Right lobe of liver (tissue), 6 donors: Measurements from ENCODE around the gene PLSCR1. TPM values are rescaled to one million over a fixed set of nuclear protein-coding genes. Genes with fewer than 3 reads are reported as not detected.

Source experiments
- ATAC-seq, 4 donors: fragments of 200-7000 bp; cut with Tn5 transposase; one replicate each; pipeline ENCODE4 v1.9.1; 2020; ENCODE audit warnings: mild to moderate bottlenecking in 4 of 4, moderate library complexity in 4 of 4
- DNase-seq, 3 donors: peaks; one replicate each; pipeline ENCODE4 v3.0.0-alpha.2; 2020
- H3K27ac ChIP-seq, 3 donors: fragments of 200-600 bp; one replicate each; pipeline ENCODE4 v1.8.0; 2022
- H3K27me3 ChIP-seq, 2 donors: fragments of 200-600 bp; one replicate each; pipeline ENCODE4 v1.8.0; 2022
- H3K36me3 ChIP-seq, 4 donors: fragments of 200-600 bp; sonication (generic) in 1 of 4; one replicate each; pipeline versions ENCODE4 v1.5.1 to v1.8.0; 2017 to 2022; ENCODE audit warnings: control low read depth in 1 of 4
- H3K4me1 ChIP-seq, 4 donors: fragments of 200-600 bp; sonication (generic) in 1 of 4; one replicate each; pipeline versions ENCODE4 v1.5.1 to v1.8.0; 2017 to 2022; ENCODE audit warnings: control low read depth in 1 of 4
- H3K4me3 ChIP-seq, 3 donors: fragments of 200-600 bp; one replicate each; pipeline ENCODE4 v1.8.0; 2022
- H3K9me3 ChIP-seq, 4 donors: fragments of 200-600 bp; sonication (generic) in 1 of 4; one replicate each; pipeline versions ENCODE4 v1.5.1 to v1.8.0; 2017 to 2022; ENCODE audit warnings: control low read depth in 1 of 4
- POLR2A ChIP-seq: fragments of 450-650 bp; IDR thresholded peaks from one replicate; pipeline ENCODE4 v1.6.1; 2017; ENCODE audit warnings: antibody characterized with exemption, mild to moderate bottlenecking
- WGBS: methylation state at CpG from one replicate; pipeline ENCODE4 v1.1.6; 2018; ENCODE audit warnings: low coverage, low lambda C conversion rate; ENCODE audit not compliant: insufficient coverage; ENCODE audit errors: missing lambda C conversion rate; 5-methylcytosine and 5-hydroxymethylcytosine counted together
- intact Hi-C, 2 donors: fragments of 100-400 bp; cut with DNase I; formaldehyde crosslinking; loops; one replicate each; pipeline versions ENCODE4 v1.11.2 to v1.14.1; 2022
- total RNA-seq, 6 experiments: library from RNA; depleted of rRNA in 2 of 6; stranded (reverse); fragments of >200 nt in 2 of 6; fragmentation: NEBNext Ultra II Directional in 3 of 6; extraction: Animal tissue kit (Norgen Biotek cat#: 25700) in 3 of 6; gene quantifications; one replicate each; pipeline versions ENCODE4 v1.1.0 to v1.2.4, GENCODE V29; 2016 to 2023
- TF ChIP-seq, protein P1 (sequence below), 4 donors: fragments of 200-600 bp in 3 of 4; fragments of 450-650 bp in 1 of 4; IDR thresholded peaks; one replicate each; pipeline versions ENCODE4 v1.5.1 to v1.8.0; 2016 to 2022; ENCODE audit warnings: antibody characterized with exemption in 4 of 4, mild to moderate bottlenecking in 2 of 4
- donor health status: DM: no; HTN: yes; CAD: no.
- donor health status: DM: no; HTN: no; CAD: no.
- donor health status: DM: no; HTN: no; CAD: no.
- donor health status: DM: no; HTN: yes; CAD: no.
- donor health status: DM: no; HTN: yes; CAD: no.

PLSCR1 gene
- total RNA-seq, 6 experiments from 2014 or later, result 15.1 to 83.8 (median 44.9) TPM

DNA sequence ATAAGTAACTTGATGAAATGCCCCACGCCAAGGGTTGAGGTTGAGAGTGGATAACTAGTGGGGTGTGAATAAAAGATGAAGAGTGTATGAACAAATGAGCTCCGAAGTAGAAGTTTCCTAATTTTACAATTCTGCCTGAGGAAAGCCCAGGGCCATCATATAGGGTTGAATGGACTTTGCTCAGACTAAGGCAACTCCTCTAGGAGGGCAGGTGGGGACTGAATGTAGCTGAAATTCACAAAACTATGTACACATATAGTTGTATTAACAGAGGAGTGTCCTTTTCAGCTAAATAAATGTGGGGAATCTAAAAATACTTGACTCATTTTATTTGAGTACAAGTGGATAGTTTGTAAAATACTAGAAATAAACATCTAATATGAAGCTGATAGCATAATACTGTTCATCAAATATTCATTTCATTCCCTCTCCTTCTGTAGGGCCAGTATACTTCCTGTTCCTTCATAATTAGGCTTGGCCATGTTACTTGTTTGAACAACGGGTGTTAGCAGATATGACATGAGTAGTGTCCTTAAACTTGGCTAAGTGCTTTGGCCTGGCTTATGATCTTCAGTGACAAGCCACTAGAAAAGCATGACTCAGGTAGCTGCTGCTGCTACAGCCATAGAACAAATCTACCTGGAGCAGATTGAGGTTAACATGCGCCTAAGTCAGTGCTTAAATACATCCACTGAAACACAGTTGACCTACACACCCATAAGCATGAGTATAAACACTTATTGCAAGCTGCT, 26.5 kb downstream of the PLSCR1 start:
- TF ChIP-seq, protein P1, sequence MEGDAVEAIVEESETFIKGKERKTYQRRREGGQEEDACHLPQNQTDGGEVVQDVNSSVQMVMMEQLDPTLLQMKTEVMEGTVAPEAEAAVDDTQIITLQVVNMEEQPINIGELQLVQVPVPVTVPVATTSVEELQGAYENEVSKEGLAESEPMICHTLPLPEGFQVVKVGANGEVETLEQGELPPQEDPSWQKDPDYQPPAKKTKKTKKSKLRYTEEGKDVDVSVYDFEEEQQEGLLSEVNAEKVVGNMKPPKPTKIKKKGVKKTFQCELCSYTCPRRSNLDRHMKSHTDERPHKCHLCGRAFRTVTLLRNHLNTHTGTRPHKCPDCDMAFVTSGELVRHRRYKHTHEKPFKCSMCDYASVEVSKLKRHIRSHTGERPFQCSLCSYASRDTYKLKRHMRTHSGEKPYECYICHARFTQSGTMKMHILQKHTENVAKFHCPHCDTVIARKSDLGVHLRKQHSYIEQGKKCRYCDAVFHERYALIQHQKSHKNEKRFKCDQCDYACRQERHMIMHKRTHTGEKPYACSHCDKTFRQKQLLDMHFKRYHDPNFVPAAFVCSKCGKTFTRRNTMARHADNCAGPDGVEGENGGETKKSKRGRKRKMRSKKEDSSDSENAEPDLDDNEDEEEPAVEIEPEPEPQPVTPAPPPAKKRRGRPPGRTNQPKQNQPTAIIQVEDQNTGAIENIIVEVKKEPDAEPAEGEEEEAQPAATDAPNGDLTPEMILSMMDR (IDR thresholded peaks at IDR 0.05), result no peak
- no peak for TF ChIP-seq POLR2A
- peaks cover 0 to 7% (median 2%) of the 10 kb centered on the region in 4 donors for H3K36me3 ChIP-seq
- intact Hi-C loops, result no loop called here
- ATAC-seq (peak; percentile 74 to 92 (median 82)), DNase-seq (no peak)
- H3K9me3 ChIP-seq, result no peaks in the 10 kb centered on the region
- H3K4me1 ChIP-seq, result peaks cover 0 to 28% (median under 1%) of the 10 kb centered on the region in 4 donors
- H3K4me3 ChIP-seq, result no peak overlapping the region
- H3K27ac ChIP-seq, result no peak overlapping the region
- WGBS, result 62% methylated on average over 4 of the region's 4 CpGs
- H3K27me3 ChIP-seq, result no peaks in the 10 kb centered on the region

DNA sequence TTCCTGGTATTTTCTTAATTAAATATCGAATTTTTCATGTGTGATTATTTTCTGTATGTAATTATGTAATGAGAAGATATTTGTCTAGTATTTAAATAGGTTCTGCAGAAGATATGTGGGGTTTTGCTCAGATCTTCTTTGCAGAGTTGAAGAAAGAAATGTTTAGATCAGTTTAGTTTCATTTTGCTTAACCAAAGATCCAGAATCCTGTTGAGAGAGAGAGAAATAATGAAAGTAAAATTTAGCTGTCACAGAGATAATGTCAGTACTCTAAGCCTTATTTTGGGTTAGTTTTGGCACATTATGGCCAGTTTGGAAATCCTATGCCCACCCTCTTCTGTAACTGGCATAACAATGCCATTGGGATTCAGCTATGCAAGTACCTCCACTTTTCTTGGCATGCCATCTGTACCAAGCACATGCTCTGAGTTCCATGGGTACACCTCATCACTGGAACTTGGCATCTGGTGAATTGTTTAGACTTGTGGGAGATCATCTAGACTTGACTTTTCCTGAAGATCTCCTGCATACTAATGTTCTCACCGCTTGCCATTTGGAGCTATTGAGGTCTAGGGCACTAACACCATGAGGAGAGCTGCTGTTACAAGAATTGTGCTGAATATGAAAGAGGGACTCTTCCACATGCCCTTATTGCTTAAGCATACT, 30.9 kb downstream of the PLSCR1 start:
- intact Hi-C loops, result no loop called here
- WGBS, result 53% methylated on average over 2 of the region's 2 CpGs
- peaks cover 0 to 33% (median 9%) of the 10 kb centered on the region in 4 donors for H3K4me1 ChIP-seq
- no peaks in the 10 kb centered on the region for H3K27me3 ChIP-seq
- ATAC-seq, result no peak
- peaks cover 0 to 3% (median 1%) of the 10 kb centered on the region in 4 donors for H3K36me3 ChIP-seq
- TF ChIP-seq, protein P1 (IDR thresholded peaks at IDR 0.05), result no peak
- TF ChIP-seq POLR2A, result no peak
- H3K9me3 ChIP-seq, result no peaks in the 10 kb centered on the region
- DNase-seq, result no peak
- H3K27ac ChIP-seq, result peak overlapping the region in 1 of 3 donors; percentile 10
- H3K4me3 ChIP-seq, result no peak overlapping the region

DNA sequence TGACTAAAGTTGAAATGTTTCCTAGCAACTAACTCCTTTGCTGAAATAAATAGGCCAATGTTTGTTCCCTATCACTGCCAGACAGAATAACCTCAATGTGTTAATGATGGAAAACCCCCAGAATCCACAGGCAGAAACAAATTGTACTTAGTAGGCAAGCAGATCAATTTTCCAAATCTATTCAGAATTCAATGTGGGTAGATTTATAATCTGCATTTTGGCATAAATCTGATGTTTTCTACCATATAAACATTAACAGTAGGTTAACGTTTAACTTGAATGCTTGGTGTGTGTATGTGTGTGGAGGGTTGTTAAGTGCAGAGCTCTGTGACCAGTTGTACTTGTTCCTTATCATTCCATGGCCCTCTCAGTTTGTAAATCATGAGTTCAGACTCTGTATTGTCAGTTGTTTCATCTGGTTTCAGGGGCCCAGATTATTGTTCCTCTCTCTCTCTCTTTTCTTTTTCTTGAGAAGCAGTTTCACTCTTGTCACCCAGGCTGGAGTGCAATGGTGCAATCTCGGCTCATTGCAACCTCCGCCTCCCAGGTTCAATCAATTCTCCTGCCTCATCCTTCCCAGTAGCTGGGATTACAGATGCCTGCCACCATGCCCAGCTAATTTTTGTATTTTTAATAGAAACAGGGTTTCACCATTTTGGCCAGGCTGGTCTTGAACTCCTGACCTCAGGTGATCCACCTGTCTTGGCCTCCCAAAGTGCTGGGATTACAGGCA, 32.8 kb downstream of the PLSCR1 start:
- WGBS, result 18% methylated on average over 3 of the region's 3 CpGs

More for the DNA sequence above, 32.8 kb downstream of the PLSCR1 start:
- H3K4me1 ChIP-seq, result peaks cover 0 to 21% (median 9%) of the 10 kb centered on the region in 4 donors
- TF ChIP-seq POLR2A, result no peak
- TF ChIP-seq, protein P1 (IDR thresholded peaks at IDR 0.05), result no peak
- peak; percentile 75 to 93 (median 89) for ATAC-seq
- H3K36me3 ChIP-seq, result peaks cover 0 to 3% (median 1%) of the 10 kb centered on the region in 4 donors
- no peaks in the 10 kb centered on the region for H3K27me3 ChIP-seq
- peak in 1 of 3 donors; percentile 56 for DNase-seq
- H3K4me3 ChIP-seq, result peak overlapping the region in 1 of 3 donors; percentile 16
- peak overlapping the region; percentile 25 to 88 (median 79) for H3K27ac ChIP-seq
- H3K9me3 ChIP-seq, result no peaks in the 10 kb centered on the region
- intact Hi-C loops, result no loop called here
